ENCODE results near the gene SLC39A1. TPM values are rescaled to one million over a fixed set of nuclear protein-coding genes. Genes with fewer than 3 reads are reported as not detected.

The SLC39A1 gene
- total and polyA plus RNA-seq, 2 of the 4 experiments (the other 2 are of a cell fraction), result 89.1 to 97.7 TPM

DNA sequence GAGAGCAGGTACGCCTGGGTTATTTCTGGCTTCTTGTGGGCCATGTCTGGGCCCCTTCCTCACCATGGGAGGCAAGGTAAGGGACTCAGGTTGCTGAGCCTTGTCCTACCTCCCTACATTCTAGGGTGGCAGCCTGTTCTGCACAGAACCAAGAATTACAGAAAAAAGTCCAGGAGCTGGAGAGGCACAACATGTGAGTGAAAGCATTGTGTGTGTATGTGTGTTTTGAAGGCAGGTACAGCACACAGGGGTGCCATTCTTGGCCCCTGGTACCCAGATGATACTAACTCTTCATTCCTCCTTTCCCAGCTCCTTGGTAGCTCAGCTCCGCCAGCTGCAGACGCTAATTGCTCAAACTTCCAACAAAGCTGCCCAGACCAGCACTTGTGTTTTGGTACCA, 9.7 kb upstream of the SLC39A1 start:
- in situ Hi-C loops (cut with MboI; ENCODE audit: low sequenced_read_pairs) (loop anchor here (10.0 to 25.0 kb wide), 2 partner anchors 298 to 436 kb away; partner anchors contain the start of genes ILF2, NPR1, S100A3 and S100A4), intact Hi-C loops (cut with micrococcal nuclease) (no loop called here), dilution Hi-C loops (cut with HindIII; ENCODE audit: low sequenced_read_pairs, unreplicated experiment) (no loop called here)
- Histone ChIP-seq H2BK20ac (ENCODE audit: low read depth, low read length) (no peak overlapping the region), H3K18ac (ENCODE audit: low read depth, low read length) (no peak overlapping the region), H3K27me3 (ENCODE audit: control insufficient read depth, insufficient read depth, low read length) (no peaks in the 10 kb centered on the region), H3K9me1 (ENCODE audit: insufficient read depth, low read length) (peaks cover 19% of the 10 kb centered on the region), H2AFZ (replicated peaks; ENCODE audit: low read length, poor library complexity) (no peak overlapping the region), H3K14ac (replicated peaks; ENCODE audit: low read depth, low read length) (no peak overlapping the region), H3K36me3 (ENCODE audit: control insufficient read depth, insufficient read depth, low read length) (peaks cover 24% of the 10 kb centered on the region), H3K4me3 (ENCODE audit: insufficient read depth, low read depth, low read length) (no peak overlapping the region), H2BK120ac (ENCODE audit: low read depth, low read length) (no peak overlapping the region), H3K56ac (ENCODE audit: extremely low read depth, insufficient read depth, low read length) (no peak overlapping the region), H2BK5ac (ENCODE audit: low read depth, low read length, poor library complexity, severe bottlenecking) (no peak overlapping the region), H3K4ac (ENCODE audit: low read depth, low read length) (no peak overlapping the region), H3K79me1 (ENCODE audit: low read depth in 1 of 2, low read length in 2 of 2) (peaks cover 22 to 46% of the 10 kb centered on the region in 2 experiments), H2BK15ac (ENCODE audit: low read depth, low read length) (no peak overlapping the region), H4K91ac (ENCODE audit: insufficient read depth, low read depth, low read length) (no peak overlapping the region), H3K9ac (ENCODE audit: low read depth, low read length) (no peak overlapping the region), H4K5ac (ENCODE audit: low read depth, low read length) (no peak overlapping the region), H3K4me2 (ENCODE audit: low read depth, low read length) (no peak overlapping the region), H3K23ac (ENCODE audit: low read depth, low read length) (no peak overlapping the region), H2AK5ac (ENCODE audit: low read depth, low read length) (no peak overlapping the region), H4K20me1 (ENCODE audit: insufficient read depth, low read length) (no peaks in the 10 kb centered on the region), H2AK9ac (replicated peaks; ENCODE audit: low read depth, low read length, poor library complexity) (no peak overlapping the region), H4K8ac (ENCODE audit: low read depth in 2 of 2, low read length in 2 of 2) (no peak overlapping the region), H3K4me1 (ENCODE audit: control insufficient read depth, insufficient read depth, low read length) (no peaks in the 10 kb centered on the region; the same call in 1 of the 2 replicates), H3K9me3 (ENCODE audit: control insufficient read depth, insufficient read depth, low read length) (no peaks in the 10 kb centered on the region), H3K27ac (ENCODE audit: insufficient read depth, low read length) (no peak overlapping the region)
- 89% methylated on average over 2 of the region's 3 CpGs; no CpG with 5 or more reads in 1 of the 2 experiments for WGBS, 2 experiments (ENCODE audit: extremely low coverage in 2 of 2, insufficient read length in 1 of 2)
- CTCF ChIA-PET, result no interaction called here
- BruUV-seq (replicated peaks), result no TSS peak
- DNase-seq, result no peak
- TF ChIP-seq RAD21 (IDR thresholded peaks at IDR 0.05; ENCODE audit: low read length) (no peak), MAFK (IDR thresholded peaks at IDR 0.05; ENCODE audit: low read depth, low read length) (no peak), SMC3 (IDR thresholded peaks at IDR 0.05; ENCODE audit: low read depth, low read length) (no peak), FOS (IDR thresholded peaks at IDR 0.05; ENCODE audit: low read depth, low read length) (no peak), BHLHE40 (IDR thresholded peaks at IDR 0.05; ENCODE audit: low read depth, low read length) (no peak), CHD1 (IDR thresholded peaks at IDR 0.05; ENCODE audit: low read depth, low read length) (no peak), MAZ (IDR thresholded peaks at IDR 0.05; ENCODE audit: borderline replicate concordance, low read depth, low read length) (no peak)
- no peak for ATAC-seq (ENCODE audit: low read depth)
- POLR2A ChIA-PET (ENCODE audit: unreplicated experiment), result no interaction called here
